HEK293T (cell line): ENCODE data around the gene TPSB2.
"Not testable (repeated sequence)": the region's sequence is repeated elsewhere in the genome, so short reads cannot be mapped to it uniquely, and the experiment has no call there.

Experiments used
- BHLHE40 ChIP-seq: fragments of 450-650 bp; IDR thresholded peaks from 2 replicates; pipeline ENCODE4 v1.6.1; 2016; ENCODE audit warnings: mild to moderate bottlenecking, moderate library complexity, borderline replicate concordance
- FOXA1 ChIP-seq: fragments of 450-650 bp; IDR thresholded peaks from 2 replicates; pipeline ENCODE4 v1.6.1; 2016; ENCODE audit warnings: mild to moderate bottlenecking
- FOXK2 ChIP-seq: fragments of 450-650 bp; IDR thresholded peaks from 2 replicates; pipeline ENCODE4 v1.6.1; 2016; ENCODE audit warnings: mild to moderate bottlenecking
- HDGF ChIP-seq: fragments of 450-650 bp; IDR thresholded peaks from 2 replicates; pipeline ENCODE4 v1.6.1; 2017; ENCODE audit warnings: antibody characterized with exemption, borderline replicate concordance
- NFRKB ChIP-seq: fragments of 450-650 bp; IDR thresholded peaks from 2 replicates; pipeline ENCODE4 v1.6.1; 2016; ENCODE audit warnings: mild to moderate bottlenecking, moderate library complexity
- SP1 ChIP-seq: fragments of 450-650 bp; IDR thresholded peaks from 2 replicates; pipeline ENCODE4 v1.6.1; 2017
- TARDBP ChIP-seq: fragments of 450-650 bp; IDR thresholded peaks from 2 replicates; pipeline ENCODE4 v1.6.1; 2016

- not testable (repeated sequence) for TF ChIP-seq FOXK2, FOXA1, TARDBP, BHLHE40, HDGF, NFRKB, SP1
Observed at GRCh38 chr16:1243363-1243762, 13.4 kb upstream of the TPSB2 start.
